Gastrocnemius medialis (tissue), 4 donors: ENCODE measurements around the gene HUWE1.

ENCODE experiments used
- POLR2A ChIP-seq, 2 donors: fragments of 450-650 bp; IDR thresholded peaks; one replicate each; pipeline ENCODE4 v1.6.1; 2017; ENCODE audit warnings: antibody characterized with exemption in 2 of 2, mild to moderate bottlenecking in 2 of 2, moderate library complexity in 2 of 2
- TF ChIP-seq, protein P1 (sequence below), 5 experiments: fragments of 450-650 bp in 3 of 5; fragments of 200-600 bp in 2 of 5; sonication (generic) in 2 of 5; IDR thresholded peaks in 4 of 5; conservative IDR thresholded peaks in 1 of 5; 1 replicate in 4 of 5; 2 replicates in 1 of 5; pipeline ENCODE4 v1.5.1; 2016 to 2019; ENCODE audit warnings: antibody characterized with exemption in 5 of 5, mild to moderate bottlenecking in 3 of 5, moderate library complexity in 3 of 5

DNA sequence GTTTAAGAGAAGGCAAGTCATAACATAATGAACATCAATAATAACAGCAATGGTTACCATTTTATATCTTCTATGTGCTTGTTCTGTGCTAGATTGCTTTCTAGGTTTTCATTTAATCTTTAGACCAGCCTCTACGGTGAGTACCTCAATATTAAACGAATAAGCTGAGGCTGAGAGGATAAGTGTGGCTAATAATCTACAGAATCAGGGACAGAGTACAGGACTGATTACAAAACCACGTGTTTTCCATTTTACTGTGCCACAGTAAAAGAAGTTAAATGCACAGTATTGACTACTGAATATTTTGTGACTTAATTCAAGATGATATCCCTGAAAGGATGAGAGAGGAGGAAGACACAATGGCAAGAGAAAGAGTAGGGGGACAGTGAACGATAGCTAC is 56.3 kb downstream of the HUWE1 start:
- TF ChIP-seq POLR2A (IDR thresholded peaks at IDR 0.05) = no peak
- TF ChIP-seq, protein P1, sequence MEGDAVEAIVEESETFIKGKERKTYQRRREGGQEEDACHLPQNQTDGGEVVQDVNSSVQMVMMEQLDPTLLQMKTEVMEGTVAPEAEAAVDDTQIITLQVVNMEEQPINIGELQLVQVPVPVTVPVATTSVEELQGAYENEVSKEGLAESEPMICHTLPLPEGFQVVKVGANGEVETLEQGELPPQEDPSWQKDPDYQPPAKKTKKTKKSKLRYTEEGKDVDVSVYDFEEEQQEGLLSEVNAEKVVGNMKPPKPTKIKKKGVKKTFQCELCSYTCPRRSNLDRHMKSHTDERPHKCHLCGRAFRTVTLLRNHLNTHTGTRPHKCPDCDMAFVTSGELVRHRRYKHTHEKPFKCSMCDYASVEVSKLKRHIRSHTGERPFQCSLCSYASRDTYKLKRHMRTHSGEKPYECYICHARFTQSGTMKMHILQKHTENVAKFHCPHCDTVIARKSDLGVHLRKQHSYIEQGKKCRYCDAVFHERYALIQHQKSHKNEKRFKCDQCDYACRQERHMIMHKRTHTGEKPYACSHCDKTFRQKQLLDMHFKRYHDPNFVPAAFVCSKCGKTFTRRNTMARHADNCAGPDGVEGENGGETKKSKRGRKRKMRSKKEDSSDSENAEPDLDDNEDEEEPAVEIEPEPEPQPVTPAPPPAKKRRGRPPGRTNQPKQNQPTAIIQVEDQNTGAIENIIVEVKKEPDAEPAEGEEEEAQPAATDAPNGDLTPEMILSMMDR (IDR thresholded peaks at IDR 0.05 in 4 of 5, conservative IDR thresholded peaks at IDR 0.05 in 1 of 5) = no peak
